Measurements from ENCODE around the gene FITM1. TPM values are rescaled to one million over a fixed set of nuclear protein-coding genes. Genes with fewer than 3 reads are reported as not detected.

FITM1 gene
- total RNA-seq, 4 donors from 2014 or later: 0.96 to 2.8 (median 1.2) TPM; not detected in 1

DNA sequence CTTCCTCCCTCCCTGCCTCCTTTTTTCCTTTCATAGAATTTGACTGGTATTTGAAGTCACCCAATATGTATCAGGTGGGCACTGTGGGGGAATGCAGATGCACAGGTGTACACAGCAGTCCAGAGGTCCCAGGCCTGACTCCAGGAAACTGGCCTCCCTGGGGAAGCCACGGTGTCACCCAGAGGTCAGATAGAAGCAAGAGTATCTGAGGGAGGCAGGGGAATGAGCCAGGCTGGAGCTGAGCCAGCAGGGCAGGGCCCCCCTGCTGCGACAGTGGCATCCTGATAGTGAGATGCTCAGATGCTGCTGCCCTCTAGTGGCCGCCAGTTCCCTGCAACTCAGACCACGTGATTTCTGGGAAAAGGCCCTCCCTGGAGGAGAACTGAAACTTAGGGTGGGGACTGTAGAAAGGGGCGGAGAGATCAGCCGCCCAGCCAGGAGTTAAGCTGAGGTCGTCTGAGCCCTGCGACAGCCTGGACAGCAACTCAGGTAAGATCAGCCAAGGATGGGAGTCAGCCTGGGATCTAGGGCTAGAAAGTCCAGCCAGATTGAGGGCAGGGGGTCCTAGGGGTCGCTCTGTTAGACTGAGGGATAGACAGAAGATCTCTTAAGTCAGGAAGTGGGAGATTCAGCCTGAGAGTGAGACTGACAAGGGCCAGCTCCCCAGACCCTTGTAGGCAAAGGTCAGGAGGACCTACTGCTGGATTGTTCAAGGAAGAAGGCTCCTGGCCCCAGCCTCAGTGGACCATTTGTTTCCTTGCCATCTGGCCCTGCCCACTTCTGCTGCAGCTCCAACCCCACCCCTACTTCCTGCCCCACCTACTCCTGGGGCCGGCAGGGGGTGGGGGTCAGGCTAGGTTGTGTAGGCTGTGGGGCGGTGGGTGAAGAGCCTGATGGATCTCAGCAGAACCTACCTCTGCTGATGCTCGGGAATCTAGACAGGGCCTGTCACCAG, 30.7 kb downstream of the FITM1 start, which contains the start of gene IRF9:
IRF9 (plus strand) TSS at position 416 of the 955 bp plus-strand sequence. CDS start 880 bp downstream, outside the sequence.
- ATAC-seq (ENCODE audit: low FRiP score): peak; percentile 91
- peak; percentile 99 for DNase-seq (ENCODE audit: low spot score)
- TF ChIP-seq, protein P1, sequence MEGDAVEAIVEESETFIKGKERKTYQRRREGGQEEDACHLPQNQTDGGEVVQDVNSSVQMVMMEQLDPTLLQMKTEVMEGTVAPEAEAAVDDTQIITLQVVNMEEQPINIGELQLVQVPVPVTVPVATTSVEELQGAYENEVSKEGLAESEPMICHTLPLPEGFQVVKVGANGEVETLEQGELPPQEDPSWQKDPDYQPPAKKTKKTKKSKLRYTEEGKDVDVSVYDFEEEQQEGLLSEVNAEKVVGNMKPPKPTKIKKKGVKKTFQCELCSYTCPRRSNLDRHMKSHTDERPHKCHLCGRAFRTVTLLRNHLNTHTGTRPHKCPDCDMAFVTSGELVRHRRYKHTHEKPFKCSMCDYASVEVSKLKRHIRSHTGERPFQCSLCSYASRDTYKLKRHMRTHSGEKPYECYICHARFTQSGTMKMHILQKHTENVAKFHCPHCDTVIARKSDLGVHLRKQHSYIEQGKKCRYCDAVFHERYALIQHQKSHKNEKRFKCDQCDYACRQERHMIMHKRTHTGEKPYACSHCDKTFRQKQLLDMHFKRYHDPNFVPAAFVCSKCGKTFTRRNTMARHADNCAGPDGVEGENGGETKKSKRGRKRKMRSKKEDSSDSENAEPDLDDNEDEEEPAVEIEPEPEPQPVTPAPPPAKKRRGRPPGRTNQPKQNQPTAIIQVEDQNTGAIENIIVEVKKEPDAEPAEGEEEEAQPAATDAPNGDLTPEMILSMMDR (IDR thresholded peaks at IDR 0.05): peak in 2 of 3 donors; percentile 83 to 95

DNA sequence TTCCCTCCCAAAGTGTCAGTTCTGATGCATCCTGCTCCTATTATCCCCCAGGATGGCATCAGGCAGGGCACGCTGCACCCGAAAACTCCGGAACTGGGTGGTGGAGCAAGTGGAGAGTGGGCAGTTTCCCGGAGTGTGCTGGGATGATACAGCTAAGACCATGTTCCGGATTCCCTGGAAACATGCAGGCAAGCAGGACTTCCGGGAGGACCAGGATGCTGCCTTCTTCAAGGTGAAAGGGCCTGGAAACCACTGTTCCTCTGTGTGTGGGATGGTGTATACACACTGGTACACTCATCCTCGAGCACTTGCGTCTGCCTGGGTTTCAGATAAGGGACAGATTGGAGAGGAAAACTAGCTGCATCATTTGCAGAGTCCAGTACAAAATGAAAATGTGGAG, 31.6 kb downstream of the FITM1 start:
- DNase-seq (ENCODE audit: low spot score) (no peak), ATAC-seq (ENCODE audit: low FRiP score) (peak; percentile 11)
- TF ChIP-seq, protein P1 (IDR thresholded peaks at IDR 0.05): no peak

DNA sequence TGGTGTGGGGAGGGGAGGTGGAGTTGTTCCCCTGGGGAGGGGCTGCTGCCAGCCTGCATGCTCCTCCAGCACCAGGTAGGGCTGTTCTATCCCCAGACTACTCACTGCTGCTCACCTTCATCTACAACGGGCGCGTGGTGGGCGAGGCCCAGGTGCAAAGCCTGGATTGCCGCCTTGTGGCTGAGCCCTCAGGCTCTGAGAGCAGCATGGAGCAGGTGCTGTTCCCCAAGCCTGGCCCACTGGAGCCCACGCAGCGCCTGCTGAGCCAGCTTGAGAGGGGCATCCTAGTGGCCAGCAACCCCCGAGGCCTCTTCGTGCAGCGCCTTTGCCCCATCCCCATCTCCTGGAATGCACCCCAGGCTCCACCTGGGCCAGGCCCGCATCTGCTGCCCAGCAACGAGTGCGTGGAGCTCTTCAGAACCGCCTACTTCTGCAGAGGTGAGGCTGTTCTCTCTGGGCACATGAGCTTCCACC, 34.1 kb downstream of the FITM1 start:
- no peak for DNase-seq (ENCODE audit: low spot score)
- TF ChIP-seq, protein P1 (IDR thresholded peaks at IDR 0.05): no peak
- no peak for ATAC-seq (ENCODE audit: low FRiP score)

DNA sequence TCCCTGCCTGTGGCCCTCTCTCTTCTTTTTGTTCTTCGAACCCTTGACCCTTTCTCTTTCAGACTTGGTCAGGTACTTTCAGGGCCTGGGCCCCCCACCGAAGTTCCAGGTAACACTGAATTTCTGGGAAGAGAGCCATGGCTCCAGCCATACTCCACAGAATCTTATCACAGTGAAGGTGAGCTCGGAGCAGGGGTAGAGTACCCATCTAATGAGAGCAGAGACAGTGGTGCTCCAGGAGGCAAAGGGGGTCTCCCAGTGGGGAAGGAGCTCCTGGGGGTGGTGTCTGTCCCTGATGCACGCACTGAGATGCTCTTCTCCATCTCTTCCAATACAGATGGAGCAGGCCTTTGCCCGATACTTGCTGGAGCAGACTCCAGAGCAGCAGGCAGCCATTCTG, 35.3 kb downstream of the FITM1 start:
- TF ChIP-seq, protein P1 (IDR thresholded peaks at IDR 0.05): no peak
- DNase-seq (ENCODE audit: low spot score) (no peak), ATAC-seq (ENCODE audit: low FRiP score) (no peak)

DNA sequence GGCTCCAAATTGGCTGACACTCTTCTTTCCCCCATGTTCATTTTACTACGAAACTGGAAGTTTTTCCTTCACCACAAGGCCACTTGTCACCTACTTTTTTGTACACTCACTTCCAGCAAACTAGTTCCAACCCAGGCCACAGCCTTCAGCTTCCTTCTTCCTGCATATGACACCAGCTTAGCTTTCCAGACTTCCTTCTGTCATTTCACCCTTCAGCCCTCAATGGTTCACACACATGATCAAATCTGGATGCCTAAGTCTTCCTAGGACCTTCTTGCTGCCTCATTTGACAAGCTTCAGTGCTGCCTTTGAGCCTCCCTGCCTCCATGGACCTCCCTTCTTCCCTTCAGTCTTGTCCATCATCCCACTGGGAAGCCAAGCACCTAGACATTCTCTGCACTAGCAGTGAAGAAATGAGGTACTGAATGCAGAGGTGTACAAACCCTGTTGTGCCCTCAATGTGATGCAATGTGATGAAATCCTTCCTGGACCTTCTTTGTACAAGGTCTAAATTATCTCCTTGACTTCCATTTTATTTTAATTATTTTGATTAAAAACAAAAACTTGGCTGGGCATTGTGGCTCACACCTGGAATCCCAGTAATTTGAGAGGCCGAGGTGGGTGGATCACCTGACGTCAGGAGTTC, 37.1 kb downstream of the FITM1 start:
- TF ChIP-seq, protein P1 (IDR thresholded peaks at IDR 0.05): no peak
- ATAC-seq (ENCODE audit: low FRiP score) (no peak), DNase-seq (ENCODE audit: low spot score) (no peak)

DNA sequence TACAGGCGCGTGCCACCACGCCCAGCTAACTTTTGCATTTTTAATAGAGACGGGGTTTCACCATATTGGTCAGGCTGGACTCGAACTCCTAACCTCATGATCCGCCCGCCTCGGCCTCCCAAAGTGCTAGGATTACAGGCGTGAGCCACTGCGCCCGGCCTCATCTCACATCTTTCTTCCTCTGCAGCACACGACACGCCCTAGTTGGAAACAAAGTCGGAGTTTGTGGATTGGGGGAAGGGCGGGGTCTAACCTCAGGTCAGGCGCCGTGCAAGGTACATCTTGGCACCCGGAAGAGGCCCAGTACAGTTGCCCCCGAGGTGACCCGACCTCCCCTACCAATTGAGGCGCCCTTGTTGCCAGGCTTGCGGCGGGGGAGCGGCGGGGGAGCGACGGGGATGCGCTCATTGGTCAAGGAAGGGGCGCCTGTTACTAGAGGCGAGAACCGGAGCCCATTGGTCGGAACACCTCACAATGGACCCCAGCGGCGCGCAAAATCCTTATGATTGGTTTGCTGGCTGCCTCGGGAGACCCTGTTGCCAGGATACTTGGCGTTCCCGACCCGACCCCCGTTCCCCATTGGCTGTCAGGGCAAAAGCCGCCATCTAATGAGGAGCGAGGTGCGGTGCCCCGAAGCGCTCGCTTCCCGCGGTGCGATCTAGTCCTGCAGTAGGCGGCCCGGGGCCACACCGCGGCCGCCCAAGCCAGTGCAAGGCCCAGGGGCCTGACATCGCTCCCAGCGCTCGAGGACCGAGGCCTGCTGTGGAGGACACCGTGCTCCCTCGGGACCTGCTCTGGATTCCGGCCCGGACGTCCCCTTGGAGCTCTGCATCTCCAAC, 41.2 kb downstream of the FITM1 start, which contains the start of gene REC8:
REC8 (plus strand) TSS at position 659 of the 839 bp plus-strand sequence. CDS start 473 bp downstream, outside the sequence.
- TF ChIP-seq, protein P1 (IDR thresholded peaks at IDR 0.05): no peak
- ATAC-seq (ENCODE audit: low FRiP score): peak; percentile 92
- peak; percentile 46 for DNase-seq (ENCODE audit: low spot score)
